Prostate gland (tissue), 2 donors: Measurements from ENCODE around the gene CRTC1. TPM values are rescaled to one million over a fixed set of nuclear protein-coding genes. Genes with fewer than 3 reads are reported as not detected.

Experiments used
- DNase-seq: peaks from one replicate; pipeline ENCODE4 v3.0.0-alpha.2; 2019; ENCODE audit warnings: low spot score
- H3K27ac ChIP-seq, 2 donors: fragments of 200-600 bp; sonication (generic); 2 replicates each; pipeline ENCODE4 v1.5.1; 2017 to 2019
- H3K27me3 ChIP-seq: fragments of 200-600 bp; sonication (generic); replicated peaks from 2 replicates; pipeline ENCODE4 v1.5.1; 2019; ENCODE audit not compliant: insufficient read depth
- H3K36me3 ChIP-seq, 2 donors: fragments of 200-600 bp; sonication (generic); 1 replicate in 1 of 2; 2 replicates in 1 of 2; pipeline versions ENCODE4 v1.5.1 to v1.8.1; 2017 to 2019
- H3K4me1 ChIP-seq: fragments of 200-600 bp; sonication (generic); replicated peaks from 2 replicates; pipeline ENCODE4 v1.5.1; 2019
- H3K4me3 ChIP-seq, 2 donors: fragments of 200-600 bp; sonication (generic); 2 replicates each; pipeline ENCODE4 v1.5.1; 2017 to 2019
- H3K9me3 ChIP-seq: fragments of 200-600 bp; sonication (generic); 2 replicates; pipeline ENCODE4 v1.5.1; 2017
- CTCF ChIP-seq, 4 experiments: fragments of 200-600 bp in 2 of 4; fragments of 450-650 bp in 2 of 4; sonication (generic) in 2 of 4; IDR thresholded peaks; 1 replicate in 3 of 4; 2 replicates in 1 of 4; pipeline ENCODE4 v1.5.1; 2016 to 2019; ENCODE audit warnings: antibody characterized with exemption in 4 of 4, mild to moderate bottlenecking in 2 of 4, moderate library complexity in 2 of 4
- POLR2A ChIP-seq: fragments of 450-650 bp; IDR thresholded peaks from one replicate; pipeline ENCODE4 v1.6.1; 2016; ENCODE audit warnings: antibody characterized with exemption, mild to moderate bottlenecking
- POLR2AphosphoS5 ChIP-seq: sonication (generic); formaldehyde crosslinking; IDR thresholded peaks from one replicate; pipeline ENCODE4 v1.6.1; 2017; ENCODE audit warnings: antibody characterized with exemption
- WGBS: methylation state at CpG from one replicate; pipeline ENCODE4 v1.1.5; 2018; 5-methylcytosine and 5-hydroxymethylcytosine counted together
- intact Hi-C: fragments of 100-400 bp; cut with DNase I; formaldehyde crosslinking; loops from one replicate; pipeline ENCODE4 v1.14.2; 2022
- total RNA-seq, 2 donors: library from RNA; depleted of rRNA; stranded (reverse); fragments of >200 nt; gene quantifications; one replicate each; pipeline ENCODE4 v1.1.0, GENCODE V29; 2016

CRTC1 gene
- total RNA-seq, 2 donors from 2014 or later: 6.7 to 24.4 TPM

DNA sequence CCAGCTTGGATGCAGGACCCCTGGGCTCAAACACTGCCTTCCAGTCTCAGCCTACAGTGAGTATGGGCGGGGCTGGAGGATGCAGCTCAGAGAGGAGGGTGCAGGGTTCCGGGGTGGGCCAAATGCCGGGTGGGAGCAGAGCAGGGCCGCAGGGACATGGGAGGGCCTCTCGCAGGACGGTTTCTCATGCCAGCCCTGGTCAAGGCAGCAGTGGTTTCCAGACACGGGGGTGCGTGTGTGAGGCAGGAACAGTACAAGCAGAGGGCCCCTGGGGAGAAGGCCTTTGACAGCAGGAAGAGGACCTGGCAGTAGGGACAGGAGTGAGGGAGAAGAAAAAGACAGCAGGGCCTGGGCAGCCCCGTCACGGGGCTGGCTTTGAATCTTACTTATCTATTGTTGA lies 34.1 kb downstream of the CRTC1 start:
- H3K36me3 ChIP-seq: no peaks in the 10 kb centered on the region
- TF ChIP-seq POLR2AphosphoS5 (no peak), CTCF (IDR thresholded peaks at IDR 0.05) (no peak), POLR2A (no peak)
- H3K4me3 ChIP-seq: no peak overlapping the region
- no peak for DNase-seq
- H3K27ac ChIP-seq: no peak overlapping the region
- H3K9me3 ChIP-seq: no peaks in the 10 kb centered on the region
- no peaks in the 10 kb centered on the region for H3K4me1 ChIP-seq
- intact Hi-C loops: no loop called here
- 79% methylated on average over 10 of the region's 10 CpGs for WGBS
- no peaks in the 10 kb centered on the region for H3K27me3 ChIP-seq

- intact Hi-C loops: no loop called here
- Histone ChIP-seq H3K4me3 (no peak overlapping the region), H3K27me3 (no peaks in the 10 kb centered on the region), H3K27ac (no peak overlapping the region), H3K36me3 (no peaks in the 10 kb centered on the region), H3K9me3 (no peaks in the 10 kb centered on the region), H3K4me1 (no peaks in the 10 kb centered on the region)
- no peak for DNase-seq
- 81% methylated on average over 5 of the region's 5 CpGs for WGBS
- no peak for TF ChIP-seq POLR2AphosphoS5
- TF ChIP-seq POLR2A: no peak
Observed at GRCh38 chr19:18718015-18718526, 34.6 kb downstream of the CRTC1 start.

DNA sequence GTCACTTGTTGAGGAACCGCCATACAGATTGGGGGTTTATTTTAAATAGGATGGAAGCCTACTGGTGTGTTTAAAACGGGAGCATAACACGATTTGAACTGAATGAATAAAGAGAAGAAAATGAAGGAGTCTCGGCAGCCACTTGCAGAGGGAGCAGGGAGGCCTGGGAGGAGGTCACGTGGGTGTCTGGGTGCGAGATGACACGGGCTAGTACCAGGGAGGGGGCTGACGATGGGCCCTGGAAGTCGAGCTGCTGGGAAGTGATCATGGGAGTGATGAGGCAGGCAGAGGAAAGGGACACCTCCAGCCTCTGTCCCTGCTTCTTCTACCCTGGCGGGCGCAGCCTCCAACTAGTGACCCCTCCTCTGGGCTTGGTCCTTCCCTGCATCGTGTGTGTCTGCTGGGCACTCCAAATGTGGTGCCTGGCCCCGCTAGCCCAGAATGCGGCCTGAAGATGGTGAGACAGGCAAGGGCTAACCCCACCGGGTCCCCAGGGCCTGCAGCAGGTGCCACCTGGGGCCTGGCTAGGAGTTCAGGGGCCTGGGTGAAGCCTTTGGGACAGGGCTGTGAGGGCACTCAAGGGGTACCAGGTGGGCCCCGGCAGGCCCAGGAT lies 35.5 kb downstream of the CRTC1 start:
- H3K27me3 ChIP-seq: no peaks in the 10 kb centered on the region
- H3K4me1 ChIP-seq: no peaks in the 10 kb centered on the region
- DNase-seq: no peak
- no peak overlapping the region for H3K4me3 ChIP-seq
- H3K36me3 ChIP-seq: no peaks in the 10 kb centered on the region
- intact Hi-C loops: no loop called here
- TF ChIP-seq POLR2A: no peak
- no peak for TF ChIP-seq POLR2AphosphoS5
- no peak for TF ChIP-seq CTCF (IDR thresholded peaks at IDR 0.05)
- no peaks in the 10 kb centered on the region for H3K9me3 ChIP-seq
- H3K27ac ChIP-seq: no peak overlapping the region
- WGBS: 87% methylated on average over 16 of the region's 16 CpGs

- Histone ChIP-seq H3K27me3 (no peaks in the 10 kb centered on the region), H3K4me1 (no peaks in the 10 kb centered on the region), H3K27ac (no peak overlapping the region), H3K9me3 (no peaks in the 10 kb centered on the region), H3K4me3 (no peak overlapping the region), H3K36me3 (no peaks in the 10 kb centered on the region)
- no peak for DNase-seq
- TF ChIP-seq POLR2AphosphoS5 (no peak), CTCF (IDR thresholded peaks at IDR 0.05) (no peak), POLR2A (no peak)
- 79% methylated on average over 22 of the region's 25 CpGs for WGBS
- intact Hi-C loops: no loop called here
Observed at GRCh38 chr19:18719541-18719940, 36.1 kb downstream of the CRTC1 start.

DNA sequence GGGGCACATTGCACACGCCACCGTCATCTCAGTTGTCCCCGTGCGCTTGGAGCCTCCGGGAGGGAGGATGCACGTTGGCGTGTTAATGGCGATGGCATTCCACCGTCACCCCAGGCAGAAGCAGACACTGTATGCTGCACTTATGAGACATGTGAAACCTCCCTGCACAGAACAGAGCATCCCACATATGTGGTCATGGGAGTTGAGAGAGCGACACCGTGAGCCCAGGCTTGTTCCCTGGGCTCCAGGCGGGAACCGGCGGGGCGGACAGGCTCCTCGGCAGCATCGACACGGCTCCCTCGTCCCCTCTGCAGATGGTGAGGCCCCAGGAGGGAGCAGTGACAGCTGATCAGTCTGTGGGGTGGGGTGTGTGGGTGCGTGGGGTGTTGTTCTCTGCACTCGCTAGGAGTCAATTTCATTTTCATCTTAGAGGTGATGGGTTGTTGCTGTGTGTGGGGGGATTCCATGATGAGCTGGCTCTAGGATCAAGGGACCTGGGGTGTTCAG lies 40.4 kb downstream of the CRTC1 start:
- H3K36me3 ChIP-seq: no peaks in the 10 kb centered on the region
- no peak overlapping the region for H3K27ac ChIP-seq
- 89% methylated on average over 21 of the region's 21 CpGs for WGBS
- no peak overlapping the region for H3K4me3 ChIP-seq
- TF ChIP-seq POLR2AphosphoS5 (no peak), POLR2A (no peak), CTCF (IDR thresholded peaks at IDR 0.05) (no peak)
- no peak for DNase-seq
- H3K9me3 ChIP-seq: no peaks in the 10 kb centered on the region
- H3K4me1 ChIP-seq: no peaks in the 10 kb centered on the region
- intact Hi-C loops: no loop called here
- no peaks in the 10 kb centered on the region for H3K27me3 ChIP-seq
